Thyroid gland (tissue), 4 donors: ENCODE data around the gene STRN3.

Experiments
- CTCF ChIP-seq, 6 experiments: fragments of 200-600 bp in 3 of 6; fragments of 450-650 bp in 3 of 6; sonication (generic) in 3 of 6; IDR thresholded peaks; one replicate each; pipeline ENCODE4 v1.5.1; 2016 to 2019; ENCODE audit warnings: antibody characterized with exemption in 6 of 6, mild to moderate bottlenecking in 2 of 6, inconsistent platforms in 1 of 6, moderate library complexity in 1 of 6
- POLR2A ChIP-seq, 2 donors: fragments of 450-650 bp; IDR thresholded peaks; one replicate each; pipeline ENCODE4 v1.6.1; 2017; ENCODE audit warnings: antibody characterized with exemption in 2 of 2, mild to moderate bottlenecking in 2 of 2, moderate library complexity in 1 of 2

- TF ChIP-seq CTCF (IDR thresholded peaks at IDR 0.05) (no peak), POLR2A (IDR thresholded peaks at IDR 0.05) (no peak)
Measured at GRCh38 chr14:30974628-30975027, 51.6 kb downstream of the STRN3 start.
